Thyroid gland (tissue), 4 donors: Measurements from ENCODE around the gene TP73. TPM values are rescaled to one million over a fixed set of nuclear protein-coding genes. Genes with fewer than 3 reads are reported as not detected.
A peak's percentile ranks its signal among the peaks of the same experiment; 100 is the strongest.

Source experiments
- DNase-seq, 2 donors: peaks; one replicate each; pipeline ENCODE4 v3.0.0-alpha.2; 2019
- H3K27ac ChIP-seq, 3 donors: fragments of 200-600 bp; sonication (generic); 1 replicate in 2 of 3; 2 replicates in 1 of 3; pipeline ENCODE4 v1.5.1; 2016 to 2019; ENCODE audit warnings: mild to moderate bottlenecking in 1 of 3, moderate library complexity in 1 of 3
- H3K27me3 ChIP-seq: fragments of 200-600 bp; sonication (generic); one replicate; pipeline ENCODE4 v1.5.1; 2019
- H3K36me3 ChIP-seq, 2 donors: fragments of 200-600 bp; sonication (generic); one replicate each; pipeline ENCODE4 v1.5.1; 2016 to 2019
- H3K4me1 ChIP-seq, 2 donors: fragments of 200-600 bp; sonication (generic); one replicate each; pipeline ENCODE4 v1.5.1; 2017 to 2019
- H3K4me3 ChIP-seq, 3 donors: fragments of 200-600 bp; sonication (generic); replicated peaks in 1 of 3; 1 replicate in 2 of 3; 2 replicates in 1 of 3; pipeline ENCODE4 v1.5.1; 2016; ENCODE audit warnings: mild to moderate bottlenecking in 1 of 3
- H3K9me3 ChIP-seq: fragments of 200-600 bp; sonication (generic); one replicate; pipeline ENCODE4 v1.5.1; 2017
- POLR2A ChIP-seq, 2 donors: fragments of 450-650 bp; IDR thresholded peaks; one replicate each; pipeline ENCODE4 v1.6.1; 2017; ENCODE audit warnings: antibody characterized with exemption in 2 of 2, mild to moderate bottlenecking in 2 of 2, moderate library complexity in 1 of 2
- WGBS, 2 donors: methylation state at CpG; one replicate each; pipeline ENCODE4 v1.1.5; 2017; 5-methylcytosine and 5-hydroxymethylcytosine counted together
- intact Hi-C: fragments of 100-400 bp; cut with DNase I; formaldehyde crosslinking; loops from one replicate; pipeline ENCODE4 v1.15.1; 2023
- total RNA-seq, 4 donors: library from RNA; depleted of rRNA; stranded (reverse); fragments of >200 nt; gene quantifications; one replicate each; pipeline ENCODE4 v1.2.3, GENCODE V29; 2016
- TF ChIP-seq, protein P1 (sequence below), 6 experiments: fragments of 200-600 bp in 3 of 6; fragments of 450-650 bp in 3 of 6; sonication (generic) in 3 of 6; IDR thresholded peaks; one replicate each; pipeline ENCODE4 v1.5.1; 2016 to 2019; ENCODE audit warnings: antibody characterized with exemption in 6 of 6, mild to moderate bottlenecking in 2 of 6, inconsistent platforms in 1 of 6, moderate library complexity in 1 of 6

Gene TP73
- total RNA-seq, 4 donors from 2014 or later: 0.33 to 0.49 TPM; not detected in 2

DNA sequence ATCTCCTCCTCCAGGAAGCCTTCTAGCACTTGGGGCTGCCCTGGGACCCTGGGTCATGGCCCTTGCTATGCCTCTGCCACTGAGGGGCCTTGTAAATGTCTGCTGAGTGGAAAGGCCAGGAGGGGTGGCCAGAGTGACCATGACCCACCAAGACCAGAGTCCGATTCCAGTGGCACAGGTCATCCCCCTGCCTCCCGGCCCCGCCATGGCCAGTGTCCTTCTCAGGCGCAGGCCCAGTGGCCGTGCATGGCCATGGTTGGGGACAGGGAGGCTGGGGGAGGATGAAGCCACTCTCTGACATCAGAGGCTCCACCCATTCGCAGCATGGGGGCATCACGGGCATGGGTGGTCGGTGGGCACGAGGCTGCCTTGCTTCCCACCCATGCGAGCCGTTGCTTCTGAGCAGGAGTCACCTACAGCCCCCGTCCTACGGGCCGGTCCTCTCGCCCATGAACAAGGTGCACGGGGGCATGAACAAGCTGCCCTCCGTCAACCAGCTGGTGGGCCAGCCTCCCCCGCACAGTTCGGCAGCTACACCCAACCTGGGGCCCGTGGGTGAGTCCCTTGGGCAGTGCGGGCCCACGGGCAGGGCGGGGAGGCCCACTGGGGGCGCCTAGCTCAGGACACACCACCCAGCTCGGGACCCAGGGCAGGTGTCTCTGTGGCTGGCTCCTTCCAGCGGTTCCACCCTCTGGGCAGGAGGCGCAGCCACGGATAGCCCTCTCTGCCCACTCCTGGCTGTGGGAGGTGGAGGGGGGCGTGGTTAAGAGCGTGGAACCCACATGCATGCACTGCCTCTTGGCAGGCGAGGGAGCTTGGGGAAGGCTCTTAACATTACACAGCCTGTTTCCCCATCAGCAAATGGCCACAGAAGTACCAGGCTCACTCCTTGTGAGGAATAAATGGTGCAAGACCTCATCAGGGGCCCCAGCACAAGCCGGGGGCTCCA, 77.6 kb downstream of the TP73 start:
- Histone ChIP-seq H3K4me1 (peaks cover 0 to 15% of the 10 kb centered on the region in 2 donors), H3K27ac (no peak overlapping the region), H3K27me3 (no peaks in the 10 kb centered on the region), H3K9me3 (no peaks in the 10 kb centered on the region), H3K4me3 (no peak overlapping the region), H3K36me3 (no peaks in the 10 kb centered on the region)
- DNase-seq: peak; percentile 89 to 94
- WGBS, 2 donors: 47 to 75% methylated on average over 9 to 13 of the region's 32 CpGs
- intact Hi-C loops: loop anchor here (5.0 to 10.0 kb wide), 2 partner anchors 67 to 275 kb away; partner anchors contain the start of genes ARHGEF16 and LRRC47
- TF ChIP-seq, protein P1, sequence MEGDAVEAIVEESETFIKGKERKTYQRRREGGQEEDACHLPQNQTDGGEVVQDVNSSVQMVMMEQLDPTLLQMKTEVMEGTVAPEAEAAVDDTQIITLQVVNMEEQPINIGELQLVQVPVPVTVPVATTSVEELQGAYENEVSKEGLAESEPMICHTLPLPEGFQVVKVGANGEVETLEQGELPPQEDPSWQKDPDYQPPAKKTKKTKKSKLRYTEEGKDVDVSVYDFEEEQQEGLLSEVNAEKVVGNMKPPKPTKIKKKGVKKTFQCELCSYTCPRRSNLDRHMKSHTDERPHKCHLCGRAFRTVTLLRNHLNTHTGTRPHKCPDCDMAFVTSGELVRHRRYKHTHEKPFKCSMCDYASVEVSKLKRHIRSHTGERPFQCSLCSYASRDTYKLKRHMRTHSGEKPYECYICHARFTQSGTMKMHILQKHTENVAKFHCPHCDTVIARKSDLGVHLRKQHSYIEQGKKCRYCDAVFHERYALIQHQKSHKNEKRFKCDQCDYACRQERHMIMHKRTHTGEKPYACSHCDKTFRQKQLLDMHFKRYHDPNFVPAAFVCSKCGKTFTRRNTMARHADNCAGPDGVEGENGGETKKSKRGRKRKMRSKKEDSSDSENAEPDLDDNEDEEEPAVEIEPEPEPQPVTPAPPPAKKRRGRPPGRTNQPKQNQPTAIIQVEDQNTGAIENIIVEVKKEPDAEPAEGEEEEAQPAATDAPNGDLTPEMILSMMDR (IDR thresholded peaks at IDR 0.05): no peak
- TF ChIP-seq POLR2A (IDR thresholded peaks at IDR 0.05): no peak

DNA sequence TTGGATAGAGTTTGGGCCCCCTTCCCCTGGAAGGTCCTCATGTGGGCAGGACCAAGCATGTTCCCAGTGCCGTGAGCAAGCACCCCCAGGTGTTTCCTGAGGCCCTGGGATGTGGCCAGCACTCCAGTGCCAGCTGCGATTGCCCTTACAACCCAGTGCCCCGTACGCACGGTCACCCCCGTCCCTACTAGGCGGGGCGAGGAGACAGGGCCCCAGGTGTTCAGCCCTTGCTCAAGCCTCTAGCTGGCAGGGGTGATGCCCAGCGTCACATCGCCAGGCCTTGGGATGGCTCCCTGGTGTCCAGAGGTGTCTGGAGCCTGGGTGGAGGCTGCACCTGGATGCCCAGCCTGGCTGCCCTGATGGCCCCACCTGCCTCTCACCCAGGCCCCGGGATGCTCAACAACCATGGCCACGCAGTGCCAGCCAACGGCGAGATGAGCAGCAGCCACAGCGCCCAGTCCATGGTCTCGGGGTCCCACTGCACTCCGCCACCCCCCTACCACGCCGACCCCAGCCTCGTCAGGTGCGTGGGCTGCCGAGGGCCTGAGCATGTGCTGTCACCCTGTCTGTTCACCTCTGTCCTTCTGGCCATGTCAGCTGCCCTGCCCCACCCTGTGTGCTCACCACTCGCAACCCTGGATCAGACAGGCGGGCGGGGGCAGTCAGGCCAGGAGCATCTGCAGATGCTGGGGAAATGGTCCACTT, 78.4 kb downstream of the TP73 start:
- H3K27ac ChIP-seq: no peak overlapping the region
- H3K4me1 ChIP-seq: peaks cover 3 to 22% of the 10 kb centered on the region in 2 donors
- TF ChIP-seq, protein P1 (IDR thresholded peaks at IDR 0.05): no peak
- no peak for TF ChIP-seq POLR2A (IDR thresholded peaks at IDR 0.05)
- DNase-seq: peak in 1 of 2 donors; percentile 43
- no peak overlapping the region for H3K4me3 ChIP-seq
- H3K27me3 ChIP-seq: no peaks in the 10 kb centered on the region
- 46% methylated on average over 10 of the region's 25 CpGs; no CpG with 5 or more reads in 1 of the 2 donors for WGBS, 2 donors
- no peaks in the 10 kb centered on the region for H3K36me3 ChIP-seq
- intact Hi-C loops: no loop called here
- H3K9me3 ChIP-seq: no peaks in the 10 kb centered on the region

DNA sequence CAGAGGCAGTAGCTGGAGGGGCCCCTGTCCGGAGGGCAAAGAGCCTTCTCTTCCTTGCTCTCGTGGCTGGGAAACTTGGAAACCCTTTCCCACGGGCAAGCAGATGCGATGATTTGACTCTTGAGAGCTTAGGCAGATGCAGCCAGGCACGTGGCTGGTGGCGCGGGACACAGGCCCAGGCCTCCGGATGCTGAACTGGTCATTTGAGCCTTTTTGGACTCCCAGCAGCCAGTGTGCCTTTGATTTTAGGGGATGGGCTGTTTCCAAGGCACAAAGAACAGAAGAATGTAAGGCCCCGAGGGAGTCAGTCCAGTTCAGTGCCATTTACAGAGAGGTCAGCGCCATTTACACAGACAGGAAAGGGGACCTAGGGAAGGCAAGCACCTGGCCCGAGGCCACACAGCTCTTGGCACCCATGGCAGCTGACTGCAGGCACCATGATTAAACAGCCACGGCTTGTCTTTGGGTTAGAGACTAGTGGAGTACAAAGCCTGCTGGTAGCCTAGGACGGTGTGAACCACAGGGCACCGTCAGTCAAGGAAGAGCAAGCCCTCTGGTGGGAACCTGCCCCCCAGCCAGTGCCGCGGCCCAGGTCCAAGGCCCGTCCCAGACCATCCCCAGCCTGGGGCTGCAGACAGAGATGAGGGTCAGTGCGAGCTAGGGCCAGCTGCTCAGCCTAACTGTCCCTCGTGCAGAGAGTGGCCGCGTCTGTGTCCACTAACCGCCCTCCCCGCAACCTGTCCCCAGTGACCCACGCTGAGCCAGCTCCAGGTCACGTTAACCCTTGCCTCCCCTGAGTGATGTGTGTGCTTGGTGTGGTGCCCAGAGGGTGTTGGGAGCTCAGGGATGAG, 79.5 kb downstream of the TP73 start:
- intact Hi-C loops: no loop called here
- no peak for DNase-seq
- Histone ChIP-seq H3K4me3 (no peak overlapping the region), H3K36me3 (no peaks in the 10 kb centered on the region), H3K27me3 (no peaks in the 10 kb centered on the region), H3K4me1 (peaks cover 15 to 33% of the 10 kb centered on the region in 2 donors), H3K27ac (no peak overlapping the region), H3K9me3 (no peaks in the 10 kb centered on the region)
- TF ChIP-seq, protein P1 (IDR thresholded peaks at IDR 0.05): no peak
- TF ChIP-seq POLR2A (IDR thresholded peaks at IDR 0.05): no peak
- WGBS, 2 donors: 70 to 77% methylated on average over 6 to 25 of the region's 25 CpGs

DNA sequence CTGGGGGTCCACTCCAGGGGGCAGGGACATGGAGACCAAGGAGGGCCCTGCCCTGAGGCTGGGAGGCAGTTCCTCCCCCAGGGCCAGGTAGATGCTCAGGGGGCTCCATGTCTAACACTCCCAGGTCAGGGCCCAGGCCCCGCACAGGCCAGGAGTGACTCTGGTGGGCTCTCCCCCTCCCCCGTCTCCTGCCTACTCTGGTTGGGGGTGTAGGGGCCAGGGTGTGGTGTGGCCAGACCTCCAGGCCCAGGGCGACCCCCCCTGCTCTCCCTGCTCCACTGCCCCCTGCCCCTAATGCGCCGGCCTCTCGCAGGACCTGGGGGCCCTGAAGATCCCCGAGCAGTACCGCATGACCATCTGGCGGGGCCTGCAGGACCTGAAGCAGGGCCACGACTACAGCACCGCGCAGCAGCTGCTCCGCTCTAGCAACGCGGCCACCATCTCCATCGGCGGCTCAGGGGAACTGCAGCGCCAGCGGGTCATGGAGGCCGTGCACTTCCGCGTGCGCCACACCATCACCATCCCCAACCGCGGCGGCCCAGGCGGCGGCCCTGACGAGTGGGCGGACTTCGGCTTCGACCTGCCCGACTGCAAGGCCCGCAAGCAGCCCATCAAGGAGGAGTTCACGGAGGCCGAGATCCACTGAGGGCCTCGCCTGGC, 80.2 kb downstream of the TP73 start:
- TF ChIP-seq, protein P1 (IDR thresholded peaks at IDR 0.05): no peak
- Histone ChIP-seq H3K36me3 (no peaks in the 10 kb centered on the region), H3K9me3 (no peaks in the 10 kb centered on the region), H3K4me3 (no peak overlapping the region), H3K27me3 (no peaks in the 10 kb centered on the region), H3K4me1 (peaks cover 18 to 38% of the 10 kb centered on the region in 2 donors), H3K27ac (no peak overlapping the region)
- 51 to 55% methylated on average over 22 to 32 of the region's 37 CpGs for WGBS, 2 donors
- DNase-seq: no peak
- intact Hi-C loops: no loop called here
